ENCODE results near the gene SRSF5.

The SRSF5 gene

GRCh38 chr14:69819607-69820006, 52.7 kb downstream of the SRSF5 start:
- TF ChIP-seq CTCF (IDR thresholded peaks at IDR 0.05; ENCODE audit: borderline replicate concordance, control extremely low read depth, extremely low read depth, insufficient read depth, missing control alignments): no peak
- in situ Hi-C loops (cut with MboI; ENCODE audit: low sequenced_read_pairs, unreplicated experiment): loop anchor here (5.0 kb wide), 1 partner anchor 203 kb away; no protein-coding TSS in a partner anchor

GRCh38 chr14:69820991-69821390, 54.0 kb downstream of the SRSF5 start:
- DNase-seq (ENCODE audit: low spot score): no peak
- in situ Hi-C loops (cut with MboI; ENCODE audit: low sequenced_read_pairs, unreplicated experiment): no loop called here
- no peak for TF ChIP-seq CTCF (IDR thresholded peaks at IDR 0.05; ENCODE audit: borderline replicate concordance, control extremely low read depth, extremely low read depth, insufficient read depth, missing control alignments)

More at GRCh38 chr14:69819607-69820006, 52.7 kb downstream of the SRSF5 start:
- DNase-seq (ENCODE audit: low spot score): no peak

All from GM13976 (cell line).